K562 (cell line): ENCODE measurements around the gene ASB11. TPM values are rescaled to one million over a fixed set of nuclear protein-coding genes. Genes with fewer than 3 reads are reported as not detected.

Experiments
- ARID2 ChIP-seq: fragments of 450-650 bp; IDR thresholded peaks from 2 replicates; pipeline ENCODE4 v1.6.1; 2017; ENCODE audit warnings: antibody characterized with exemption, mild to moderate bottlenecking
- CBFB ChIP-seq: sonication (generic); formaldehyde crosslinking; IDR thresholded peaks from 2 replicates; pipeline ENCODE4 v1.4.0; 2020; ENCODE audit warnings: mild to moderate bottlenecking, missing genetic modification reagents
- CBX8 ChIP-seq: fragments of 200-600 bp; sonication (generic); IDR thresholded peaks from 2 replicates; pipeline ENCODE4 v1.6.1; 2012; ENCODE audit warnings: borderline replicate concordance, mixed run types, low read depth, mild to moderate bottlenecking, moderate library complexity, mixed read lengths, low read length, control low read depth, inconsistent platforms; ENCODE audit not compliant: poor library complexity, severe bottlenecking; ENCODE audit errors: extremely low read depth
- FOXJ2 ChIP-seq: fragments of 200-800 bp; sonication (Bioruptor generic); IDR thresholded peaks from 2 replicates; pipeline ENCODE4 v1.6.1; 2016; ENCODE audit warnings: missing genetic modification characterization, missing compliant biosample characterization
- GABPB1 ChIP-seq: sonication (generic); formaldehyde crosslinking; IDR thresholded peaks from 2 replicates; pipeline ENCODE4 v1.8.0; 2022; ENCODE audit warnings: mild to moderate bottlenecking, missing genetic modification reagents
- GABPB2 ChIP-seq: fragments of 250-450 bp; sonication (Bioruptor Pico); conservative IDR thresholded peaks from 2 replicates; pipeline ENCODE4 v1.5.1; 2021; ENCODE audit warnings: mild to moderate bottlenecking
- HDGF ChIP-seq: fragments of 450-650 bp; IDR thresholded peaks from 2 replicates; pipeline ENCODE4 v1.6.1; 2016
- MYC ChIP-seq, 2 experiments: fragments of 250-450 bp in 1 of 2; sonication (Bioruptor Pico) in 1 of 2; IDR thresholded peaks; 2 replicates each; pipeline versions ENCODE4 v1.5.1 to v1.6.1; 2012 to 2021; ENCODE audit warnings: low read depth in 2 of 2, borderline replicate concordance in 1 of 2, improper control_type of control experiment in 1 of 2, low read length in 1 of 2, mild to moderate bottlenecking in 1 of 2, moderate library complexity in 1 of 2
- NCOA1 ChIP-seq: fragments of 450-650 bp; IDR thresholded peaks from 2 replicates; pipeline ENCODE4 v1.6.1; 2016; ENCODE audit warnings: low read depth
- NFXL1 ChIP-seq: fragments of 450-650 bp; formaldehyde crosslinking; IDR thresholded peaks from 2 replicates; pipeline ENCODE4 v1.4.0; 2021; ENCODE audit warnings: mild to moderate bottlenecking
- POLR2AphosphoS2 ChIP-seq: IDR thresholded peaks from 2 replicates; pipeline ENCODE4 v1.6.1; 2012; ENCODE audit warnings: low read length, improper control_type of control experiment
- PTRF ChIP-seq: fragments of 450-650 bp; IDR thresholded peaks from 2 replicates; pipeline ENCODE4 v1.6.1; 2016; ENCODE audit warnings: mild to moderate bottlenecking, missing genetic modification characterization, missing compliant biosample characterization
- PTTG1 ChIP-seq: fragments of 450-650 bp; IDR thresholded peaks from 2 replicates; pipeline ENCODE4 v1.6.1; 2016; ENCODE audit warnings: low read depth, mild to moderate bottlenecking, missing genetic modification characterization, missing compliant biosample characterization
- RAD51 ChIP-seq: fragments of 450-650 bp; IDR thresholded peaks from 2 replicates; pipeline ENCODE4 v1.7.1; 2016; ENCODE audit warnings: low read depth, mild to moderate bottlenecking, borderline replicate concordance
- XRCC4 ChIP-seq: IDR thresholded peaks from one replicate; pipeline ENCODE4 v1.6.1; 2011; ENCODE audit not compliant: insufficient read depth, insufficient read length; ENCODE audit errors: extremely low read depth
- ZEB2 ChIP-seq: fragments of 450-650 bp; IDR thresholded peaks from 2 replicates; pipeline ENCODE4 v1.6.1; 2016
- ZNF785 ChIP-seq: fragments of 250-450 bp; sonication (Bioruptor Pico); IDR thresholded peaks from 2 replicates; pipeline ENCODE4 v1.4.0; 2020; ENCODE audit warnings: mild to moderate bottlenecking
- polyA plus RNA-seq, 8 experiments: library from polyadenylated mRNA; depleted of rRNA in 4 of 8; stranded (reverse) in 5 of 8; unstranded in 3 of 8; fragments of >200 nt; fragmentation: Nextera tagmentation in 2 of 8; fragmentation: Illumina TruSeq in 1 of 8; extraction: Ambion mirVana in 2 of 8; extraction: Trizol in 1 of 8; gene quantifications; 2 replicates each; pipeline versions ENCODE4 v1.2.1 to v1.2.3, GENCODE V29; 2011 to 2014; ENCODE audit warnings: inconsistent platforms in 1 of 8, missing spikeins in 1 of 8
- total RNA-seq, 7 experiments: library from RNA; depleted of rRNA in 6 of 7; stranded (reverse); fragments of >200 nt in 6 of 7; fragmentation: Illumina TruSeq in 2 of 7; extraction: Trizol in 2 of 7; gene quantifications; 2 replicates each; pipeline versions ENCODE4 v1.2.1 to v1.2.3, GENCODE V29; 2011 to 2021; ENCODE audit warnings: low replicate concordance in 1 of 7
- TF ChIP-seq, protein P1 (sequence below): IDR thresholded peaks from 2 replicates; pipeline ENCODE4 v1.6.1; 2012; ENCODE audit warnings: low read depth, low read length, improper control_type of control experiment, borderline replicate concordance
- TF ChIP-seq, protein P2 (sequence below), 3 experiments: IDR thresholded peaks in 2 of 3; conservative IDR thresholded peaks in 1 of 3; 2 replicates each; pipeline ENCODE4 v1.5.1; 2011 to 2012; ENCODE audit warnings: low read length in 3 of 3, mild to moderate bottlenecking in 3 of 3, control low read depth in 2 of 3, improper control_type of control experiment in 1 of 3, inconsistent platforms in 1 of 3, low read depth in 1 of 3, mixed read lengths in 1 of 3, moderate library complexity in 1 of 3; ENCODE audit not compliant: insufficient read depth in 2 of 3
- TF ChIP-seq, protein P3 (sequence below): sonication (generic); formaldehyde crosslinking; IDR thresholded peaks from 2 replicates; pipeline ENCODE4 v1.8.0; 2023; ENCODE audit warnings: mild to moderate bottlenecking, missing genetic modification reagents
- TF ChIP-seq, protein P4 (sequence below), 2 experiments: fragments of 450-650 bp in 1 of 2; sonication (generic) in 1 of 2; formaldehyde crosslinking; conservative IDR thresholded peaks; 2 replicates each; pipeline versions ENCODE4 v1.4.0 to v1.8.1; 2020 to 2022; ENCODE audit warnings: mild to moderate bottlenecking in 1 of 2, missing genetic modification reagents in 1 of 2

Gene ASB11
- total and polyA plus RNA-seq, 9 of the 15 experiments (the other 6 are each of a cell fraction or from before 2014, with no cell fraction given) = not detected

- TF ChIP-seq, protein P1, sequence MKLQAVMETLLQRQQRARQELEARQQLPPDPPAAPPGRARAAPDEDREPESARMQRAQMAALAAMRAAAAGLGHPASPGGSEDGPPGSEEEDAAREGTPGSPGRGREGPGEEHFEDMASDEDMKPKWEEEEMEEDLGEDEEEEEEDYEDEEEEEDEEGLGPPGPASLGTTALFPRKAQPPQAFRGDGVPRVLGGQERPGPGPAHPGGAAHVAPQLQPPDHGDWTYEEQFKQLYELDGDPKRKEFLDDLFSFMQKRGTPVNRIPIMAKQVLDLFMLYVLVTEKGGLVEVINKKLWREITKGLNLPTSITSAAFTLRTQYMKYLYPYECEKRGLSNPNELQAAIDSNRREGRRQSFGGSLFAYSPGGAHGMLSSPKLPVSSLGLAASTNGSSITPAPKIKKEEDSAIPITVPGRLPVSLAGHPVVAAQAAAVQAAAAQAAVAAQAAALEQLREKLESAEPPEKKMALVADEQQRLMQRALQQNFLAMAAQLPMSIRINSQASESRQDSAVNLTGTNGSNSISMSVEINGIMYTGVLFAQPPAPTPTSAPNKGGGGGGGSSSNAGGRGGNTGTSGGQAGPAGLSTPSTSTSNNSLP = no peak
- TF ChIP-seq MYC (IDR thresholded peaks at IDR 0.05; ENCODE audit: low read depth, low read length) (0 out of 2 replicates have a peak, but pooled peaks have one; percentile 35), MYC (CRISPR knock-in tag; IDR thresholded peaks at IDR 0.05; ENCODE audit: borderline replicate concordance, low read depth) (no peak), CBFB (CRISPR knock-in tag) (no peak), XRCC4 (no peak), ARID2 (no peak), NCOA1 (no peak), RAD51 (no peak), POLR2AphosphoS2 (no peak), ZEB2 (no peak), CBX8 (no peak), NFXL1 (CRISPR knock-in tag) (no peak), GABPB1 (peak; percentile 51; the same call in 1 of the 2 replicates), ZNF785 (CRISPR knock-in tag) (no peak), GABPB2 (CRISPR knock-in tag) (no peak), PTTG1 (tag) (no peak), HDGF (no peak), FOXJ2 (tag) (peak; percentile 77; the same call in 1 of the 2 replicates), PTRF (tag) (no peak)
- TF ChIP-seq, protein P2, sequence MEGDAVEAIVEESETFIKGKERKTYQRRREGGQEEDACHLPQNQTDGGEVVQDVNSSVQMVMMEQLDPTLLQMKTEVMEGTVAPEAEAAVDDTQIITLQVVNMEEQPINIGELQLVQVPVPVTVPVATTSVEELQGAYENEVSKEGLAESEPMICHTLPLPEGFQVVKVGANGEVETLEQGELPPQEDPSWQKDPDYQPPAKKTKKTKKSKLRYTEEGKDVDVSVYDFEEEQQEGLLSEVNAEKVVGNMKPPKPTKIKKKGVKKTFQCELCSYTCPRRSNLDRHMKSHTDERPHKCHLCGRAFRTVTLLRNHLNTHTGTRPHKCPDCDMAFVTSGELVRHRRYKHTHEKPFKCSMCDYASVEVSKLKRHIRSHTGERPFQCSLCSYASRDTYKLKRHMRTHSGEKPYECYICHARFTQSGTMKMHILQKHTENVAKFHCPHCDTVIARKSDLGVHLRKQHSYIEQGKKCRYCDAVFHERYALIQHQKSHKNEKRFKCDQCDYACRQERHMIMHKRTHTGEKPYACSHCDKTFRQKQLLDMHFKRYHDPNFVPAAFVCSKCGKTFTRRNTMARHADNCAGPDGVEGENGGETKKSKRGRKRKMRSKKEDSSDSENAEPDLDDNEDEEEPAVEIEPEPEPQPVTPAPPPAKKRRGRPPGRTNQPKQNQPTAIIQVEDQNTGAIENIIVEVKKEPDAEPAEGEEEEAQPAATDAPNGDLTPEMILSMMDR (IDR thresholded peaks at IDR 0.05 in 2 of 3, conservative IDR thresholded peaks at IDR 0.05 in 1 of 3; ENCODE audit: insufficient read depth in 2 of 3, low read depth in 1 of 3, low read length in 3 of 3) = no peak
- TF ChIP-seq, protein P3, sequence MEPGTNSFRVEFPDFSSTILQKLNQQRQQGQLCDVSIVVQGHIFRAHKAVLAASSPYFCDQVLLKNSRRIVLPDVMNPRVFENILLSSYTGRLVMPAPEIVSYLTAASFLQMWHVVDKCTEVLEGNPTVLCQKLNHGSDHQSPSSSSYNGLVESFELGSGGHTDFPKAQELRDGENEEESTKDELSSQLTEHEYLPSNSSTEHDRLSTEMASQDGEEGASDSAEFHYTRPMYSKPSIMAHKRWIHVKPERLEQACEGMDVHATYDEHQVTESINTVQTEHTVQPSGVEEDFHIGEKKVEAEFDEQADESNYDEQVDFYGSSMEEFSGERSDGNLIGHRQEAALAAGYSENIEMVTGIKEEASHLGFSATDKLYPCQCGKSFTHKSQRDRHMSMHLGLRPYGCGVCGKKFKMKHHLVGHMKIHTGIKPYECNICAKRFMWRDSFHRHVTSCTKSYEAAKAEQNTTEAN = 0 out of 2 replicates have a peak, but pooled peaks have one; percentile 36
- TF ChIP-seq, protein P4, sequence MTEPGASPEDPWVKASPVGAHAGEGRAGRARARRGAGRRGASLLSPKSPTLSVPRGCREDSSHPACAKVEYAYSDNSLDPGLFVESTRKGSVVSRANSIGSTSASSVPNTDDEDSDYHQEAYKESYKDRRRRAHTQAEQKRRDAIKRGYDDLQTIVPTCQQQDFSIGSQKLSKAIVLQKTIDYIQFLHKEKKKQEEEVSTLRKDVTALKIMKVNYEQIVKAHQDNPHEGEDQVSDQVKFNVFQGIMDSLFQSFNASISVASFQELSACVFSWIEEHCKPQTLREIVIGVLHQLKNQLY (CRISPR knock-in tag; conservative IDR thresholded peaks at IDR 0.05) = no peak
Observed at GRCh38 chrX:15335135-15336022, 19.9 kb upstream of the ASB11 start, which contains the start of gene PIGA (continued).
